ENCODE data around the gene IRF2BP2.
"Not testable (repeated sequence)": the region's sequence is repeated elsewhere in the genome, so short reads cannot be mapped to it uniquely, and the experiment has no call there.

IRF2BP2 gene

DNA sequence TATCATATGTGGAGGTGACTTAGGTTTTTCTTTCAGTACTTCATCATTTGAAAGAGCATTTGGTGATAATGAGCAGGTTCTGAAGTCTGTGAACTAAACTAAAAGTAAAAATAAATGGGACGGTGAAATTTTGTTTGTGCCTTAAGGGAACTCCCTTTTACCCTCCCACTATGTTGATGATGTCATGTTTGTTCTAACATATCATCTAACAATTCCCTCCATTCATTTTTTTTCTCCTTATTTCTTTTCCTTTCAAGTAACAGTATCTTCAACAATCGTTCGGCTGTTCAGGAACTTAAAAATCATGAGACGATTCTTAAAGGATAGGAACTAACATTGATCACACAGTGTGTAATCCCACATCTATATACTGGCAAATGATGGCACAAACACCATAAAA, 30.0 kb upstream of the IRF2BP2 start:
- Histone ChIP-seq H3K36me3 (no peaks in the 10 kb centered on the region), H3K27ac (no peak overlapping the region), H3K4me3 (ENCODE audit: low read depth, low read length) (no peak overlapping the region), H3K27me3 (ENCODE audit: insufficient read depth, low read depth, severe bottlenecking) (no peaks in the 10 kb centered on the region), H3K9me3 (ENCODE audit: severe bottlenecking) (peaks cover 4% of the 10 kb centered on the region)
- no peak for DNase-seq
- TF ChIP-seq, protein P1, sequence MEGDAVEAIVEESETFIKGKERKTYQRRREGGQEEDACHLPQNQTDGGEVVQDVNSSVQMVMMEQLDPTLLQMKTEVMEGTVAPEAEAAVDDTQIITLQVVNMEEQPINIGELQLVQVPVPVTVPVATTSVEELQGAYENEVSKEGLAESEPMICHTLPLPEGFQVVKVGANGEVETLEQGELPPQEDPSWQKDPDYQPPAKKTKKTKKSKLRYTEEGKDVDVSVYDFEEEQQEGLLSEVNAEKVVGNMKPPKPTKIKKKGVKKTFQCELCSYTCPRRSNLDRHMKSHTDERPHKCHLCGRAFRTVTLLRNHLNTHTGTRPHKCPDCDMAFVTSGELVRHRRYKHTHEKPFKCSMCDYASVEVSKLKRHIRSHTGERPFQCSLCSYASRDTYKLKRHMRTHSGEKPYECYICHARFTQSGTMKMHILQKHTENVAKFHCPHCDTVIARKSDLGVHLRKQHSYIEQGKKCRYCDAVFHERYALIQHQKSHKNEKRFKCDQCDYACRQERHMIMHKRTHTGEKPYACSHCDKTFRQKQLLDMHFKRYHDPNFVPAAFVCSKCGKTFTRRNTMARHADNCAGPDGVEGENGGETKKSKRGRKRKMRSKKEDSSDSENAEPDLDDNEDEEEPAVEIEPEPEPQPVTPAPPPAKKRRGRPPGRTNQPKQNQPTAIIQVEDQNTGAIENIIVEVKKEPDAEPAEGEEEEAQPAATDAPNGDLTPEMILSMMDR (IDR thresholded peaks at IDR 0.05; ENCODE audit: low read depth, low read length) = no peak

DNA sequence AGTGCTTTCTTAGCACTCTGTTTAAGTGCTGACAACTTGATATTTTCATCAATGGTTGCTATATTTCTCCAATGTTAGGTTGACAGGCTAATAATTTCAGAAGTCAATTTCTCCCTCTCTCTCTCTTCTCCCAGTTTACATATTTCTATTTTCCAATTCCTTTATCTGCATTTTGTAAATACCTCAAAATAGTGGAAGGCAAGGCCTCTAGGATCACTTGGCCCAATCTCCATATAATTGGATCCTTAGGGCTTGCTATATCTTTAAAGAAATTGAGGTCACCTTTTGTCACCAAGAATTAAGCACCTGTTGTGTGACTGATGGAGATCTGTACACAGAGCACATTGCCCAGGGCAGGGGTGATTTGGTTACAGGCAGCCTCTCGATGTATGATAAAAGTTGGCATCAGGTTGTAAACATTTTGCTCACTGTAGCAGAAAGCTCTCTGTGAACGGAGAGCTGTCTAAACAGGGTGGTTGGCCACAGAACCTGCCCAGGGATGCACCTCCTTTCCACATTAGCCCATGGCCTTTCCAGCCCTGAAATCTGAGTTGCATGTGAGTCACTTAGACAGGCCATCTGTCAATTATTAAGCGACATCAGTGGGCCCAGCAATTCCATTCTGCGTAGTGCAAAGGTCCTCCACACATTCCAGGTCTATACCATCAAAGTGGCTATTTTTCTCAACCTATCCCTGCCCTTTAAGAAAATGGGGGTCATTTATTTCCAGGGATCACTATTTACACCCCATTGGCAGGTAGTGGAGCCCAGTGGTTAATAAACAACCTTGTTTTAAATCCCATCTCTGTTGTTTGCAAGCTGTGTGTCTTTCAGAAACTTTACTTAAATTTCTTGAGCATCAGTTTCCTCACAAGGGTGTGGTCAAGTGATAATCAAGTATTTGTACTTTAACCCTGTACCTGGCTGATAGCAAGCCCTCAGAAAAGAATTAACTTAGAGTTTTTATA, 29.1 kb upstream of the IRF2BP2 start:
- Histone ChIP-seq H3K36me3 (no peaks in the 10 kb centered on the region), H3K4me3 (ENCODE audit: low read depth, low read length) (no peak overlapping the region), H3K27me3 (ENCODE audit: insufficient read depth, low read depth, severe bottlenecking) (no peaks in the 10 kb centered on the region), H3K27ac (no peak overlapping the region), H3K9me3 (ENCODE audit: severe bottlenecking) (peaks cover 4% of the 10 kb centered on the region)
- TF ChIP-seq, protein P1 (IDR thresholded peaks at IDR 0.05; ENCODE audit: low read depth, low read length) = no peak
- DNase-seq = no peak

DNA sequence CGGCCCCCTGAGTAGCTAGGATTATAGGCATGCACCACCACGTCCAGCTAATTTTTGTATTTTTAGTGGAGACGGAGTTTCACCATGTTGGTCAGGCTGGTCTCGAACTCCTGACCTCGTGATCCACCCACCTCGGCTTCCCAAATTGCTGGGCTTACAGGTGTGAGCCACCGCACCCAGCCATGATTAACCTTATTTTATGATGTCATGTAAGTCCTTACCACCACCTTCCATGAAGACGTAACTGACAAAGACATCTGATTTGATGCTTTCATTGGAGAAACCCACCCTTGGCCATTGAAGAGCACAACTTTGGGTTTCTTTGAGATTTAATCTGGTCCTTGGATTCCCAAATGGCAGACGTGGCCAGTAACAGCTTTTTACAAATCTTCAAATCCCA, 24.9 kb upstream of the IRF2BP2 start:
- not testable (repeated sequence) for H3K36me3 ChIP-seq; H3K27ac ChIP-seq; DNase-seq; H3K27me3 ChIP-seq (ENCODE audit: insufficient read depth, low read depth, severe bottlenecking); H3K9me3 ChIP-seq (ENCODE audit: severe bottlenecking); H3K4me3 ChIP-seq (ENCODE audit: low read depth, low read length)

DNA sequence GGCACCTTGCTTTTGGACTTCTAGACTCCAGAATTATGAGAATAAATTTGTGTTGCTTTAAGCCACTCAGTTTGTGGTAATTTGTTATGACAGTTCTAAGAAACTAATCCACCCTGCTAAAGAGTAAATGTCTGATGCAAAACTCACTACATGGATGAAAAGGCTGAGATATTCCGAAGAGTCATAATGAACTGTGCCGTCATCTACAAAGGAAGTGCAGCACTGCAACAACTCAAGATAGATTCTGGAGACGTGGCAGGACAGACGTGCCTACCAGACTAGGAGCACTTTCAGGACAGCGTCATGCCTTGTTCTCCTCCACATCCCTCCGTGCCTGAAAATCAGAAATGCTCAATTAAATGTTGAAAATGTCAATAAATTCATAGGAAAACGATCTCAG, 24.4 kb upstream of the IRF2BP2 start:
- no peak overlapping the region for H3K27ac ChIP-seq
- no peak for DNase-seq
- no peaks in the 10 kb centered on the region for H3K27me3 ChIP-seq (ENCODE audit: insufficient read depth, low read depth, severe bottlenecking)
- H3K36me3 ChIP-seq = no peaks in the 10 kb centered on the region
- no peak overlapping the region for H3K4me3 ChIP-seq (ENCODE audit: low read depth, low read length)
- TF ChIP-seq, protein P1 (IDR thresholded peaks at IDR 0.05; ENCODE audit: low read depth, low read length) = no peak
- no peaks in the 10 kb centered on the region for H3K9me3 ChIP-seq (ENCODE audit: severe bottlenecking)

DNA sequence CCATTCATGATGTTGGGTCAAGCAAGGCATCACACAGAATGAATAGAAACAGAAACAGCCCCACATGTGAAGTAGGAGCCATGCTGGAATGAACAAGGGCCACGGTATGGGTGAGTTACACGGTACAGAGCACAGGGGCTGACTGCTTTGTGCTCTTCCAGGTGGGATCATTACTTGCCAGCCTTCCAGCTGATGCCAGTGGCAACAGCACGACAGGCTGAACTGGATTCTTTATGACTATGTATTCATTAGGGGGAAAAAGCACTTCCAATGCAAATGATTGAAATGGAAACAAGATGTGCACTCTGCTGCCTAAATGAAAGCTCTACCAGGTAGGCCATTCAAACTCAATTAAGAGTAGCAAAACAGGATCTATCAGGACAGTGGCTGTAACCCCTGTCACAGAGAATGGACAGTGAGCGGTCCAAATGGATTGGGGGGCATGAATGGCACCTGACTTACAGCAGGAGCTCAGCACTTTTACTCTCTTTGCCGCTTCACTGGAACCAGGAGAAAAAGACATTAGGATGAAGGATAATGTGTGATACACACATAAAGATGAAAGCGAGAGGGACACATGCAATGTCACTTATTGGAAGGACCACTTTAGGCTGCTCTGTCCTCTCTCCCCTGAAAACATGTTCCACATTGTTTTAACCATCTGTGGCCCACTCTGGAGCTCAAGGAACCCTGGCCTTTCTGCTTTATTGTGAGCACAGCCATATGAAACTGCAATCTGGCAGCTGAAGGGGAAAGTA, 23.4 kb upstream of the IRF2BP2 start:
- TF ChIP-seq, protein P1 (IDR thresholded peaks at IDR 0.05; ENCODE audit: low read depth, low read length) = no peak
- Histone ChIP-seq H3K27me3 (ENCODE audit: insufficient read depth, low read depth, severe bottlenecking) (no peaks in the 10 kb centered on the region), H3K27ac (no peak overlapping the region), H3K4me3 (ENCODE audit: low read depth, low read length) (no peak overlapping the region), H3K36me3 (no peaks in the 10 kb centered on the region), H3K9me3 (ENCODE audit: severe bottlenecking) (no peaks in the 10 kb centered on the region)
- no peak for DNase-seq

DNA sequence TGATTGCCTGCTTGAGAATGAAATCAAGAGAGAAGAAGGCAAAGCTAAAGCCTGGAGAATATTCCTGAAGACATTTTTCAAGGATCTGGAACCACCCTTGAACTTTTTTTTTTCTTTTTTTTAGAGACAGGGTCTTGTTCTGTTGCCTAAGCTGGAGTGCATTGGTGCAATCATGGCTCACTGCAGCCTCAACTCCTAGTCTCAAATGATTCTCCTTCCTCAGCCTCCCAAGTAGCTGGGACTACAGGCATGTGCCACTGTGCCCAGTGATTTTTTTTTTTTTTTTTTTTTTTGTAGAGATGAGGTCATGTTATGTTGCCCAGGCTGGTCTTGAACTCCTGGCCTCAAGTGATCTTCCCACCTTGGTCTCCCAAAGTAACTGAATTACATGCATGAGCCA, 22.2 kb upstream of the IRF2BP2 start:
- Histone ChIP-seq H3K9me3 (ENCODE audit: severe bottlenecking) (no peaks in the 10 kb centered on the region), H3K27ac (no peak overlapping the region), H3K36me3 (no peaks in the 10 kb centered on the region), H3K4me3 (ENCODE audit: low read depth, low read length) (no peak overlapping the region), H3K27me3 (ENCODE audit: insufficient read depth, low read depth, severe bottlenecking) (no peaks in the 10 kb centered on the region)
- DNase-seq = no peak
- TF ChIP-seq, protein P1 (IDR thresholded peaks at IDR 0.05; ENCODE audit: low read depth, low read length) = no peak

All from WERI-Rb-1 (cell line).